Upper lobe of left lung (tissue), 4 donors: ENCODE data around the gene FAP.

ENCODE experiments used
- CTCF ChIP-seq, 6 experiments: fragments of 450-650 bp in 4 of 6; fragments of 200-600 bp in 2 of 6; sonication (generic) in 2 of 6; IDR thresholded peaks; one replicate each; pipeline ENCODE4 v1.5.1; 2016 to 2019; ENCODE audit warnings: antibody characterized with exemption in 6 of 6
- POLR2A ChIP-seq, 4 donors: fragments of 450-650 bp; IDR thresholded peaks; one replicate each; pipeline ENCODE4 v1.5.1; 2016 to 2017; ENCODE audit warnings: antibody characterized with exemption in 4 of 4, mild to moderate bottlenecking in 2 of 4

GRCh38 chr2:162265666-162266459 lies 22.6 kb upstream of the FAP start:
- TF ChIP-seq CTCF (IDR thresholded peaks at IDR 0.05) (no peak), POLR2A (IDR thresholded peaks at IDR 0.05) (no peak)
